Breast epithelium (tissue), 4 donors: Measurements from ENCODE around the gene ATP5PB. TPM values are rescaled to one million over a fixed set of nuclear protein-coding genes. Genes with fewer than 3 reads are reported as not detected.

Experiments used
- DNase-seq, 2 donors: peaks; one replicate each; pipeline ENCODE4 v3.0.0-alpha.2; 2019; ENCODE audit warnings: low spot score in 2 of 2
- H3K27ac ChIP-seq, 2 donors: fragments of 200-600 bp; sonication (generic) in 1 of 2; one replicate each; pipeline ENCODE4 v1.5.1; 2016 to 2019; ENCODE audit warnings: mild to moderate bottlenecking in 1 of 2
- H3K27me3 ChIP-seq, 2 donors: fragments of 200-600 bp; sonication (generic) in 1 of 2; one replicate each; pipeline versions ENCODE4 v1.5.1 to v1.6.0; 2017 to 2019; ENCODE audit warnings: control low read depth in 1 of 2, mild to moderate bottlenecking in 1 of 2
- H3K36me3 ChIP-seq: fragments of 200-600 bp; one replicate; pipeline ENCODE4 v1.5.1; 2019
- H3K4me1 ChIP-seq, 2 donors: fragments of 200-600 bp; sonication (generic); one replicate each; pipeline ENCODE4 v1.5.1; 2016 to 2019; ENCODE audit warnings: control low read depth in 1 of 2
- H3K4me3 ChIP-seq, 3 donors: fragments of 200-600 bp; sonication (generic); 1 replicate in 2 of 3; 2 replicates in 1 of 3; pipeline ENCODE4 v1.5.1; 2016 to 2019; ENCODE audit warnings: mild to moderate bottlenecking in 3 of 3, moderate library complexity in 2 of 3
- H3K9me3 ChIP-seq, 2 donors: fragments of 200-600 bp; sonication (generic) in 1 of 2; one replicate each; pipeline ENCODE4 v1.5.1; 2016 to 2019; ENCODE audit warnings: control low read depth in 1 of 2
- CTCF ChIP-seq, 3 donors: fragments of 450-650 bp; IDR thresholded peaks; one replicate each; pipeline ENCODE4 v1.5.1; 2016 to 2017; ENCODE audit warnings: antibody characterized with exemption in 3 of 3, mild to moderate bottlenecking in 3 of 3, moderate library complexity in 3 of 3
- POLR2A ChIP-seq: fragments of 450-650 bp; IDR thresholded peaks from one replicate; pipeline ENCODE4 v1.6.1; 2016; ENCODE audit warnings: antibody characterized with exemption, mild to moderate bottlenecking, moderate library complexity
- POLR2AphosphoS5 ChIP-seq, 3 donors: sonication (generic); formaldehyde crosslinking; IDR thresholded peaks; one replicate each; pipeline ENCODE4 v1.6.1; 2017; ENCODE audit warnings: antibody characterized with exemption in 3 of 3
- intact Hi-C: fragments of 100-400 bp; cut with DNase I; formaldehyde crosslinking; loops from one replicate; pipeline ENCODE4 v1.15.1; 2023; ENCODE audit warnings: low total_unique reads
- total RNA-seq, 3 donors: library from RNA; depleted of rRNA; stranded (reverse); fragments of >200 nt; gene quantifications; one replicate each; pipeline ENCODE4 v1.1.0, GENCODE V29; 2016

Gene ATP5PB
- total RNA-seq, 3 donors from 2014 or later, result 143 to 159 (median 148) TPM

- Histone ChIP-seq H3K9me3 (no peaks in the 10 kb centered on the region), H3K4me1 (no peaks in the 10 kb centered on the region), H3K36me3 (peaks cover 5% of the 10 kb centered on the region), H3K27me3 (no peaks in the 10 kb centered on the region), H3K4me3 (no peak overlapping the region), H3K27ac (no peak overlapping the region)
- no peak for DNase-seq
- intact Hi-C loops, result no loop called here
- no peak for TF ChIP-seq POLR2A
- TF ChIP-seq CTCF (IDR thresholded peaks at IDR 0.05), result no peak
- no peak for TF ChIP-seq POLR2AphosphoS5 (IDR thresholded peaks at IDR 0.05)
Observed at GRCh38 chr1:111467865-111468716, 18.8 kb downstream of the ATP5PB start.

- H3K27me3 ChIP-seq, result no peaks in the 10 kb centered on the region
- no peak for DNase-seq
- intact Hi-C loops, result no loop called here
- H3K4me1 ChIP-seq, result no peaks in the 10 kb centered on the region
- no peak overlapping the region for H3K27ac ChIP-seq
- H3K36me3 ChIP-seq, result peaks cover 5% of the 10 kb centered on the region
- H3K4me3 ChIP-seq, result no peak overlapping the region
- no peaks in the 10 kb centered on the region for H3K9me3 ChIP-seq
- TF ChIP-seq POLR2AphosphoS5 (IDR thresholded peaks at IDR 0.05), result no peak
- no peak for TF ChIP-seq POLR2A
Observed at GRCh38 chr1:111468717-111469100, 19.4 kb downstream of the ATP5PB start.

DNA sequence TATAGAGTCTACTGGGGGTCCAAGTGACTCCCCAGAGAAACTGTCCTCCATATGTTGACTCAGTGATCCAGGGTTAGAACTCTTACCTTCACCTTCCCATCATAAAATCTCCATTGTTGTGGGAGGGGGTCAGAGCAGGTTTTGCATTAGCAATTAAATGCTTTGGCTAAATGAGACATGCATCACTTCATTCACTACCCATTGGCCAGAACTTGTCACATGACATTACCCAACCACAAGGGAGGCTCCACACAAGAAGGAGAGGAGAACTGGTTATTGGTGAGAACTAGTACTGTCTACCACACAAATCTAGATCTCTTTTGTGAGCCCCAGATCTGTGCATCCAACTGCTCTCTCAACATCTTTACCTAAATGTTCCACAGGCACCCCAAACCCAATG, 20.3 kb downstream of the ATP5PB start:
- H3K9me3 ChIP-seq, result no peaks in the 10 kb centered on the region
- peaks cover 5% of the 10 kb centered on the region for H3K36me3 ChIP-seq
- no peak for DNase-seq
- no peak overlapping the region for H3K27ac ChIP-seq
- no peak overlapping the region for H3K4me3 ChIP-seq
- H3K27me3 ChIP-seq, result no peaks in the 10 kb centered on the region
- no peaks in the 10 kb centered on the region for H3K4me1 ChIP-seq
- no peak for TF ChIP-seq POLR2A
- no peak for TF ChIP-seq POLR2AphosphoS5 (IDR thresholded peaks at IDR 0.05)
- TF ChIP-seq CTCF (IDR thresholded peaks at IDR 0.05), result no peak
- intact Hi-C loops, result no loop called here

DNA sequence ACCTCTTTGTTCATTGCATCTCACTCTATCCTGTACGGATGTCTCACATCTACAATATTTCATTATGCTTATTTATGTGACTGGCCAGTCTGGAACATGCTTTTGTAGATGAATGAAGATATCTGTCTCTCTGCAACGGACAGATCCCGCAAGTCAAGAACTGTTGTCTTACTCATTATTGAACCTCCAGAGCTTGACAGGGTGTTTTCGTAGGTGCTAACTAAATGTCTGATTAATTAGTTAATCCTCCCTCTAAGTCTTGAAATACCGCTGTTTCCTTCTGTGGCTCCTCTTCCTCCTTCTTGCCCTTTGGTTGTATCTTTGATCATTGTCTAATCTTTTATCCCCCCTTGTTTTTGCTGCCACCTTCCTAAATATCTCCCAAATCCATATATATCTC, 21.3 kb downstream of the ATP5PB start:
- H3K27ac ChIP-seq, result peak overlapping the region in 1 of 2 donors; percentile 36
- H3K9me3 ChIP-seq, result no peaks in the 10 kb centered on the region
- H3K4me1 ChIP-seq, result no peaks in the 10 kb centered on the region
- H3K27me3 ChIP-seq, result no peaks in the 10 kb centered on the region
- TF ChIP-seq POLR2AphosphoS5 (IDR thresholded peaks at IDR 0.05), result no peak
- TF ChIP-seq POLR2A, result no peak
- no peak for TF ChIP-seq CTCF (IDR thresholded peaks at IDR 0.05)
- no peak overlapping the region for H3K4me3 ChIP-seq
- peaks cover 5% of the 10 kb centered on the region for H3K36me3 ChIP-seq
- no peak for DNase-seq
- intact Hi-C loops, result no loop called here

- TF ChIP-seq POLR2AphosphoS5 (IDR thresholded peaks at IDR 0.05) (no peak), POLR2A (no peak), CTCF (IDR thresholded peaks at IDR 0.05) (no peak)
- DNase-seq, result peak in 1 of 2 donors; percentile 44
- Histone ChIP-seq H3K27me3 (no peaks in the 10 kb centered on the region), H3K9me3 (no peaks in the 10 kb centered on the region), H3K27ac (peak overlapping the region in 1 of 2 donors; percentile 36), H3K4me1 (no peaks in the 10 kb centered on the region), H3K36me3 (peaks cover 5% of the 10 kb centered on the region), H3K4me3 (no peak overlapping the region)
- intact Hi-C loops, result no loop called here
Observed at GRCh38 chr1:111471012-111471411, 21.7 kb downstream of the ATP5PB start.
